Activated B cell treated with CpG ODN at 0.5 μM for 24 hours (primary cell): Measurements from ENCODE around the gene ACOT11. TPM values are rescaled to one million over a fixed set of nuclear protein-coding genes. Genes with fewer than 3 reads are reported as not detected.

Experiments
- ATAC-seq: fragments of 200-7000 bp; cut with Tn5 transposase; one replicate; pipeline ENCODE4 v1.10.0; 2021; ENCODE audit warnings: low read depth, mild to moderate bottlenecking, moderate library complexity
- CTCF ChIA-PET: fragments of 350-600 bp; sonication (Branson Sonifier 250); formaldehyde crosslinking; loops from one replicate; lab custom pipeline; 2021; ENCODE audit warnings: antibody characterized with exemption; lab: Charles Lee
- POLR2A ChIA-PET: fragments of 350-600 bp; sonication (Branson Sonifier 250); formaldehyde crosslinking; loops from one replicate; lab custom pipeline; 2021; ENCODE audit warnings: antibody characterized with exemption; lab: Charles Lee
- DNase-seq: peaks from one replicate; pipeline ENCODE4 v3.0.0; 2022
- H3K27ac Mint-ChIP-seq: one replicate; pipeline ENCODE4 v1.8.0; 2020; ENCODE audit warnings: mixed read lengths
- H3K27me3 Mint-ChIP-seq: one replicate; pipeline ENCODE4 v1.8.0; 2021; ENCODE audit warnings: mixed read lengths
- H3K36me3 Mint-ChIP-seq: one replicate; pipeline ENCODE4 v1.8.0; 2021; ENCODE audit warnings: low read depth, mixed read lengths
- H3K4me1 Mint-ChIP-seq: one replicate; pipeline ENCODE4 v1.8.0; 2021; ENCODE audit warnings: mixed read lengths
- H3K4me3 Mint-ChIP-seq: one replicate; pipeline ENCODE4 v1.8.0; 2020; ENCODE audit warnings: mild to moderate bottlenecking, mixed read lengths
- H3K9me3 Mint-ChIP-seq: one replicate; pipeline ENCODE4 v1.8.0; 2020; ENCODE audit warnings: mixed read lengths
- CTCF ChIP-seq: fragments of 200-600 bp; IDR thresholded peaks from one replicate; pipeline ENCODE4 v1.8.0; 2022; ENCODE audit warnings: antibody characterized with exemption, mild to moderate bottlenecking
- intact Hi-C: fragments of 100-400 bp; cut with micrococcal nuclease; formaldehyde crosslinking; loops from one replicate; pipeline ENCODE4 v1.15.1; 2024
- total RNA-seq: library from RNA; stranded (reverse); gene quantifications from 2 replicates; pipeline ENCODE4 v1.2.3, GENCODE V29; 2022

Gene ACOT11
- total RNA-seq, 1 donor from 2014 or later: 0.16 TPM

GRCh38 chr1:54649130-54649898 lies 101.3 kb downstream of the ACOT11 start:
- ChIA-PET CTCF (no interaction called here), POLR2A (no interaction called here)
- intact Hi-C loops: no loop called here
- Mint-ChIP-seq H3K27ac (no peak overlapping the region), H3K4me1 (no peaks in the 10 kb centered on the region), H3K9me3 (no peaks in the 10 kb centered on the region), H3K27me3 (peaks cover 11% of the 10 kb centered on the region), H3K4me3 (no peak overlapping the region), H3K36me3 (no peaks in the 10 kb centered on the region)
- TF ChIP-seq CTCF: no peak
- ATAC-seq (no peak), DNase-seq (no peak)

- Mint-ChIP-seq H3K4me3 (no peak overlapping the region), H3K27me3 (peaks cover 11% of the 10 kb centered on the region), H3K27ac (no peak overlapping the region), H3K36me3 (no peaks in the 10 kb centered on the region), H3K9me3 (no peaks in the 10 kb centered on the region), H3K4me1 (no peaks in the 10 kb centered on the region)
- ChIA-PET POLR2A (no interaction called here), CTCF (no interaction called here)
- intact Hi-C loops: no loop called here
- no peak for DNase-seq
- no peak for ATAC-seq
- no peak for TF ChIP-seq CTCF
These were observed 101.9 kb downstream of the ACOT11 start for GRCh38 chr1:54649921-54650320.

GRCh38 chr1:54650417-54650816 lies 102.4 kb downstream of the ACOT11 start:
- no peak for TF ChIP-seq CTCF

GRCh38 chr1:54651608-54652007 lies 103.6 kb downstream of the ACOT11 start:
- intact Hi-C loops: no loop called here
- ChIA-PET POLR2A (no interaction called here), CTCF (no interaction called here)
- TF ChIP-seq CTCF: no peak
- Mint-ChIP-seq H3K4me3 (no peak overlapping the region), H3K27me3 (peaks cover 11% of the 10 kb centered on the region), H3K9me3 (no peaks in the 10 kb centered on the region), H3K36me3 (no peaks in the 10 kb centered on the region), H3K27ac (no peak overlapping the region), H3K4me1 (no peaks in the 10 kb centered on the region)
- DNase-seq (no peak), ATAC-seq (no peak)

More at GRCh38 chr1:54650417-54650816, 102.4 kb downstream of the ACOT11 start:
- no peak for DNase-seq
- Mint-ChIP-seq H3K27ac (no peak overlapping the region), H3K9me3 (no peaks in the 10 kb centered on the region), H3K36me3 (no peaks in the 10 kb centered on the region), H3K4me1 (no peaks in the 10 kb centered on the region), H3K4me3 (no peak overlapping the region), H3K27me3 (peaks cover 11% of the 10 kb centered on the region)
- POLR2A ChIA-PET: no interaction called here
- CTCF ChIA-PET: no interaction called here
- intact Hi-C loops: no loop called here
- ATAC-seq: no peak

- Mint-ChIP-seq H3K27ac (no peak overlapping the region), H3K4me1 (no peaks in the 10 kb centered on the region), H3K9me3 (no peaks in the 10 kb centered on the region), H3K36me3 (no peaks in the 10 kb centered on the region), H3K27me3 (peaks cover 11% of the 10 kb centered on the region), H3K4me3 (no peak overlapping the region)
- TF ChIP-seq CTCF: no peak
- ATAC-seq (no peak), DNase-seq (no peak)
- POLR2A ChIA-PET: no interaction called here
- intact Hi-C loops: no loop called here
- CTCF ChIA-PET: no interaction called here
These were observed 104.1 kb downstream of the ACOT11 start for GRCh38 chr1:54652168-54652567.
